Bronchial epithelial cell (primary cell): ENCODE data around the gene FAXDC2. TPM values are rescaled to one million over a fixed set of nuclear protein-coding genes. Genes with fewer than 3 reads are reported as not detected.

Source experiments
- DNase-seq: peaks from one replicate; pipeline ENCODE4 v3.0.0-alpha.2; 2010; ENCODE audit warnings: low read depth
- FAIRE-seq: peaks from 2 replicates; lab custom pipeline; 2011; peaks lifted over from hg19 to GRCh38; lab: Jason Lieb, UNC
- H3K27me3 ChIP-seq: 2 replicates; pipeline ENCODE4 v1.5.1; 2011; ENCODE audit warnings: low read length; ENCODE audit not compliant: control insufficient read depth, insufficient read depth
- H3K36me3 ChIP-seq: 2 replicates; pipeline ENCODE4 v1.5.1; 2011; ENCODE audit warnings: low read length; ENCODE audit not compliant: control insufficient read depth, insufficient read depth
- H3K4me3 ChIP-seq: 2 replicates; pipeline ENCODE4 v1.5.1; 2011; ENCODE audit warnings: mild to moderate bottlenecking, low read depth, low read length, control low read depth
- total RNA-seq: library from RNA; depleted of rRNA; stranded (reverse); fragments of >200 nt; gene quantifications from 2 replicates; pipeline ENCODE4 v1.2.1, GENCODE V29; 2014
- TF ChIP-seq, protein P1 (sequence below): IDR thresholded peaks from 2 replicates; pipeline ENCODE4 v1.5.1; 2011; ENCODE audit warnings: mild to moderate bottlenecking, moderate library complexity, low read length, control low read depth, inconsistent platforms; ENCODE audit not compliant: insufficient read depth, severe bottlenecking

Gene FAXDC2
- total RNA-seq, 1 donor from 2014 or later = 1.1 TPM

DNA sequence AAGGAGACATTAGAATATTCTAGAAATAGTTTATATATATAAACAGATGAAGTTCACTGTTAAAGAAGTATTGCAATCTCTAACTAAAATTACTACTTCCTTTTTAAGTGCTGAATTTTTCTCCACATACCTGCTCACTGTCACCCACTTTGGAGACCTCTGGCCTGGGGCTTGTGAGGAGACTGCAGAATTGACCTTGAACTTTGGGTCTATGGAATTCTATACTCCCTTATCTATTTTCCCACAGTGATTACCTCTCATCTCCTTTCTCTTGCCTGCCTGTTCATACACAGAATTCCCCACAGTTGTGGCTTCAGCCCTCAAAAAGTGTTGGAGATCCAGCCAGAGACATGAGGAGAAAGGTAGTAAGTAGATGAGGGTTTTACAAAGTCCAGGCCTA is 49.8 kb downstream of the FAXDC2 start:
- TF ChIP-seq, protein P1, sequence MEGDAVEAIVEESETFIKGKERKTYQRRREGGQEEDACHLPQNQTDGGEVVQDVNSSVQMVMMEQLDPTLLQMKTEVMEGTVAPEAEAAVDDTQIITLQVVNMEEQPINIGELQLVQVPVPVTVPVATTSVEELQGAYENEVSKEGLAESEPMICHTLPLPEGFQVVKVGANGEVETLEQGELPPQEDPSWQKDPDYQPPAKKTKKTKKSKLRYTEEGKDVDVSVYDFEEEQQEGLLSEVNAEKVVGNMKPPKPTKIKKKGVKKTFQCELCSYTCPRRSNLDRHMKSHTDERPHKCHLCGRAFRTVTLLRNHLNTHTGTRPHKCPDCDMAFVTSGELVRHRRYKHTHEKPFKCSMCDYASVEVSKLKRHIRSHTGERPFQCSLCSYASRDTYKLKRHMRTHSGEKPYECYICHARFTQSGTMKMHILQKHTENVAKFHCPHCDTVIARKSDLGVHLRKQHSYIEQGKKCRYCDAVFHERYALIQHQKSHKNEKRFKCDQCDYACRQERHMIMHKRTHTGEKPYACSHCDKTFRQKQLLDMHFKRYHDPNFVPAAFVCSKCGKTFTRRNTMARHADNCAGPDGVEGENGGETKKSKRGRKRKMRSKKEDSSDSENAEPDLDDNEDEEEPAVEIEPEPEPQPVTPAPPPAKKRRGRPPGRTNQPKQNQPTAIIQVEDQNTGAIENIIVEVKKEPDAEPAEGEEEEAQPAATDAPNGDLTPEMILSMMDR = no peak
- DNase-seq = no peak
- Histone ChIP-seq H3K4me3 (no peak overlapping the region), H3K36me3 (peaks cover 46% of the 10 kb centered on the region), H3K27me3 (no peaks in the 10 kb centered on the region)
- no peak for FAIRE-seq

DNA sequence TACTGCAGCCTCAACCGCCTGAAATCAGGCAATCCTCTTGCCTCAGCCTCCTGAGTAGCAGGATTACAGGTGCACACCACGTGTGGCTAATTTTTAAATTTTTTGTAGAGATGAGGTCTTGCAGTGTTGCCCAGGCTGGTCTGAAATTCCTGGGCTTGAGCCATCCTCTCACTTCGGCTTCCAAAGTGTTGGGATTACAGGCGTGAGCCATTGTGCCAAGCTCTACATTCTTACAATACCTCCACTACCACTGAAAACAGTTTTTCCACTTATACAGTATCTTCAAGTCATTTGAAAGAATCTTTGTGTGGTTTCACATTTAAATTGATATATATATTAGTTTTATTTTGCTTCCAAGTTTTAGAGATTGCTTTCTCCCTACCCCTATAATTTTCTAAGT is 52.6 kb downstream of the FAXDC2 start:
- FAIRE-seq (no peak), DNase-seq (no peak)
- no peaks in the 10 kb centered on the region for H3K27me3 ChIP-seq
- H3K36me3 ChIP-seq = peaks cover 41% of the 10 kb centered on the region
- no peak overlapping the region for H3K4me3 ChIP-seq
- TF ChIP-seq, protein P1 = no peak

DNA sequence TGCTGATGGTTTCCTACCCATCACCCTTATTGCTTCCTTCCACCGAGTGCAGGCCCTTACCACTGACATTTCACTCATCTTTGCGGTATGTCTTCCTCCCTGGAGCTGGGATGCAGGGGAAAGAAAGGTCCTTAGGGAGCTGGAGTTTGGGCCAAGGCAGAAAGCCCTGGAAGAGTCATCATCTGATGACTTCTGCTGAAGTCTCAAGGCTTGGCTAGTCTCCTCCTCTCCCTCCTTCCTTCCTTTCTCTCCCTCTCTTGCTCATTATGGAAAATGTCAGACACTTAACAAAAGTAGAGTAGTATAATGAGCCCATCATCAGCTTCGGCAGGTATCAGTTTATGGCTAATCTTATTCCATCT is 55.2 kb downstream of the FAXDC2 start:
- H3K36me3 ChIP-seq = peaks cover 40% of the 10 kb centered on the region
- TF ChIP-seq, protein P1 = no peak
- DNase-seq (no peak), FAIRE-seq (no peak)
- H3K27me3 ChIP-seq = no peaks in the 10 kb centered on the region
- H3K4me3 ChIP-seq = no peak overlapping the region

DNA sequence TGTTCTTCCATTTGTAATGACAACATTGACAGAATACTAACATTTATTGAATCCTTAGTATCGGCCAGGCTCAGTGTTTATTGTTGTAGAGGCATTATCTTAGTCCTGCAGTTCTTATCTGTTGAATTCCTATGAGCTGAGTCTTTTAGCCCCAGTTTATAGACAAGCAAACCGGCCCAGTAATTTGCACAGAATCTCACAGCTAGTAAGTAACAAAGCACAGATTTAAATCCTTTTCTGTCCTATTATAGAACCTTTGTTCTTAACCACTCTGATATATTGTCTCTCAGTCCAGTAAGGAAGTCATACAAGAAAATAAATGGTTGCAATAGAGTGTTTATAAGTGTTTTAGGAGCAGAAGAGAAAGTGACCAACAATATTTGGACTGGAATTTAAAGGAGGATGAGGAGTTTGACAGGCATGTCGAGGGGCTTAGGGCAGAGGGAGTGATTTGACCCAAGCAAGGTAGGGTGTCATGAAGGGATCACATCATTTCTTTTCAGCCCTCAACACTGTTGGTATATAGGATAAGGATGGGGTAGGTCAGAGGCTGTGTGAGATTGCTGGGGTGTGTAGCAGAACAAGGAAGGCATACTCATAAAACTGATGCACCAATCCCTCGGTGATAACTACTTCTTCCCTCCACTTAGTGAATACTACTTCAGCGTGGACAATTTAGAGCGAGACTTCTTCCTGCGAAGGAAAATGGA is 55.7 kb downstream of the FAXDC2 start:
- TF ChIP-seq, protein P1 = no peak
- H3K27me3 ChIP-seq = no peaks in the 10 kb centered on the region
- FAIRE-seq = no peak
- H3K36me3 ChIP-seq = peaks cover 39% of the 10 kb centered on the region
- no peak overlapping the region for H3K4me3 ChIP-seq
- no peak for DNase-seq

DNA sequence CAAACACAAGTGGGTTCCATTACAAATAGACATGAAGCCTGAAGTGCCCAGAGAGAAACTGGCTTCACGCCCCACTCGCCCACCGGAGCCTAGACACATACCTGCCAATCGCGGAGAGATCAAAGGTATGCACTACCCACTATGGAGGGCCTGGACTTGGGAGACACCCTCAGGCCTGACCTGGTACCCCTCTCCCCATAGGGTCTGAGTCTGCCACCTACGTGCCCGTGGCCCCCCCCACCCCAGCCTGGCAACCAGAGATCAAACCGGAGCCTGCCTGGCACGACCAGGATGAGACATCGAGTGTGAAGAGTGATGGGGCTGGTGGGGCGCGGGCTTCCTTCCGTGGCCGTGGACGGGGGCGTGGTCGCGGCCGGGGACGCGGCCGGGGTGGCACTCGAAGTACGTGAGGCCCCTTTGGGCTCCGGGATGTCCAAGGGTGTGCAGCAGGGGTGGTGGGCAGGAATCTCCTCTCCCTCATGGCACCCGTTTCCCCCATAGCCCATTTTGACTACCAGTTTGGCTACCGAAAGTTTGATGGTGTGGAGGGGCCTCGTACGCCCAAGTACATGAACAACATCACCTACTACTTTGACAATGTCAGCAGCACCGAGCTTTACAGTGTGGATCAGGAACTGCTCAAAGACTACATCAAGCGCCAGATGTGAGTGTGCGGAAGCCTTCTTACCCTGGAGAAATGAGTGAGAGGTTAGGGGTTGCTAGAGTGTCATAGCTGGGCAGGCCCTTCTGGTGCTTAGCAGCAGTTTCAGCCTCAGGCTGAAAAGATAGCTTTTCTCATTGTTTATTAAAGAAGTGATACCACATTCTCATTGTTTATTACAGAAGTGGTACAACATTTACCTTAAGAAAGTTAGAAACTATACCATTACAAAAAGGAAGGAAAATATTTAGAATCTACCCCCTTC is 56.5 kb downstream of the FAXDC2 start:
- Histone ChIP-seq H3K36me3 (peaks cover 33% of the 10 kb centered on the region), H3K27me3 (no peaks in the 10 kb centered on the region), H3K4me3 (no peak overlapping the region)
- FAIRE-seq = no peak
- TF ChIP-seq, protein P1 = no peak
- no peak for DNase-seq
